Gastrocnemius medialis (tissue), 4 donors: Measurements from ENCODE around the gene ENPP3.

Experiments used
- POLR2A ChIP-seq, 2 donors: fragments of 450-650 bp; IDR thresholded peaks; one replicate each; pipeline ENCODE4 v1.6.1; 2017; ENCODE audit warnings: antibody characterized with exemption in 2 of 2, mild to moderate bottlenecking in 2 of 2, moderate library complexity in 2 of 2
- TF ChIP-seq, protein P1 (sequence below), 5 experiments: fragments of 450-650 bp in 3 of 5; fragments of 200-600 bp in 2 of 5; sonication (generic) in 2 of 5; IDR thresholded peaks in 4 of 5; conservative IDR thresholded peaks in 1 of 5; 1 replicate in 4 of 5; 2 replicates in 1 of 5; pipeline ENCODE4 v1.5.1; 2016 to 2019; ENCODE audit warnings: antibody characterized with exemption in 5 of 5, mild to moderate bottlenecking in 3 of 5, moderate library complexity in 3 of 5

DNA sequence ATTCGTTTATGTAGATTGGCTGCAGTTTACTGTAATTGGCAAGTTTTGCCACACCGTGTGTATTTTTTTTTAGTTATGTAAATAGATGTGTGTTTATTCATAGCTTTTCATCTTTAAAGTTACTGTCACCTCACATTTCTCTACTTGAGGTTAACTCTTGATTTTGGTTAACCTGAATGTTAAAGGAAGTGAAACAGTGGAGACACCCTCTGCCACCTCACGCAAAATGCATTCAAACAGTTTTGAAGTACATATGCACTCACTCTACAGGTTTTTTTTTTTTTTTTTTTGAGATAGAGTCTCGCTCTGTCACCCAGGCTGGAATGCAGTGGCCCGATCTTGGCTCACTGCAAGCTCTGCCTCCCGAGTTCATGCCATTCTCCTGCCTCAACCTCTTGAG is 46.4 kb downstream of the ENPP3 start:
- TF ChIP-seq, protein P1, sequence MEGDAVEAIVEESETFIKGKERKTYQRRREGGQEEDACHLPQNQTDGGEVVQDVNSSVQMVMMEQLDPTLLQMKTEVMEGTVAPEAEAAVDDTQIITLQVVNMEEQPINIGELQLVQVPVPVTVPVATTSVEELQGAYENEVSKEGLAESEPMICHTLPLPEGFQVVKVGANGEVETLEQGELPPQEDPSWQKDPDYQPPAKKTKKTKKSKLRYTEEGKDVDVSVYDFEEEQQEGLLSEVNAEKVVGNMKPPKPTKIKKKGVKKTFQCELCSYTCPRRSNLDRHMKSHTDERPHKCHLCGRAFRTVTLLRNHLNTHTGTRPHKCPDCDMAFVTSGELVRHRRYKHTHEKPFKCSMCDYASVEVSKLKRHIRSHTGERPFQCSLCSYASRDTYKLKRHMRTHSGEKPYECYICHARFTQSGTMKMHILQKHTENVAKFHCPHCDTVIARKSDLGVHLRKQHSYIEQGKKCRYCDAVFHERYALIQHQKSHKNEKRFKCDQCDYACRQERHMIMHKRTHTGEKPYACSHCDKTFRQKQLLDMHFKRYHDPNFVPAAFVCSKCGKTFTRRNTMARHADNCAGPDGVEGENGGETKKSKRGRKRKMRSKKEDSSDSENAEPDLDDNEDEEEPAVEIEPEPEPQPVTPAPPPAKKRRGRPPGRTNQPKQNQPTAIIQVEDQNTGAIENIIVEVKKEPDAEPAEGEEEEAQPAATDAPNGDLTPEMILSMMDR (IDR thresholded peaks at IDR 0.05 in 4 of 5, conservative IDR thresholded peaks at IDR 0.05 in 1 of 5): no peak
- TF ChIP-seq POLR2A (IDR thresholded peaks at IDR 0.05): no peak
